ENCODE data around the gene ZFC3H1.

Gene ZFC3H1

DNA sequence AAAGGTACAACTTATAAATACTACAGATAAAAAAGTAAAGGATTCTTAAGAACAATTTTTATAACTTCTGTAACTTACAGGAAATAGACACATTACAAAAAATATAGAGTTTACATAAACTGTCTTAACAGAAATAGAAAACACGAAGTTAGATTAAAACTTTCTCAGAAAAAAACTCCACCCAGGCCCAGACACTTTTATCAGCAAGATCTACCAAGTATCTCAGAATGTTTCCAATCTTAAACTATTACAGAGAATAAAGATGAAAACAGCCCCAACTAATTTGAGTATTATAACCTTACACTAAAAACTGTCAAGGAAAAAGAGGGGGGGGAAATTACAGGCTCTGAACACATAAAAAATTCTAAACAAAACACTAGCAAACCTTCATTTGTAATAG, 8.2 kb downstream of the ZFC3H1 start:
- TF ChIP-seq MYC (IDR thresholded peaks at IDR 0.05; ENCODE audit: low read depth, low read length) (no peak), MAX (IDR thresholded peaks at IDR 0.05; ENCODE audit: low read depth, low read length) (no peak), POLR2A (IDR thresholded peaks at IDR 0.05; ENCODE audit: extremely low read depth, insufficient read length) (no peak)
- TF ChIP-seq, protein P1, sequence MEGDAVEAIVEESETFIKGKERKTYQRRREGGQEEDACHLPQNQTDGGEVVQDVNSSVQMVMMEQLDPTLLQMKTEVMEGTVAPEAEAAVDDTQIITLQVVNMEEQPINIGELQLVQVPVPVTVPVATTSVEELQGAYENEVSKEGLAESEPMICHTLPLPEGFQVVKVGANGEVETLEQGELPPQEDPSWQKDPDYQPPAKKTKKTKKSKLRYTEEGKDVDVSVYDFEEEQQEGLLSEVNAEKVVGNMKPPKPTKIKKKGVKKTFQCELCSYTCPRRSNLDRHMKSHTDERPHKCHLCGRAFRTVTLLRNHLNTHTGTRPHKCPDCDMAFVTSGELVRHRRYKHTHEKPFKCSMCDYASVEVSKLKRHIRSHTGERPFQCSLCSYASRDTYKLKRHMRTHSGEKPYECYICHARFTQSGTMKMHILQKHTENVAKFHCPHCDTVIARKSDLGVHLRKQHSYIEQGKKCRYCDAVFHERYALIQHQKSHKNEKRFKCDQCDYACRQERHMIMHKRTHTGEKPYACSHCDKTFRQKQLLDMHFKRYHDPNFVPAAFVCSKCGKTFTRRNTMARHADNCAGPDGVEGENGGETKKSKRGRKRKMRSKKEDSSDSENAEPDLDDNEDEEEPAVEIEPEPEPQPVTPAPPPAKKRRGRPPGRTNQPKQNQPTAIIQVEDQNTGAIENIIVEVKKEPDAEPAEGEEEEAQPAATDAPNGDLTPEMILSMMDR (IDR thresholded peaks at IDR 0.05; ENCODE audit: low read depth, low read length) = no peak
- H3K4me3 ChIP-seq (ENCODE audit: low read depth, low read length) = peak overlapping the region; percentile 16
- no peak for DNase-seq (ENCODE audit: low read depth)

GRCh38 chr12:71654200-71654599, 9.4 kb downstream of the ZFC3H1 start:
- TF ChIP-seq, protein P1 (IDR thresholded peaks at IDR 0.05; ENCODE audit: low read depth, low read length) = no peak
- TF ChIP-seq MAX (IDR thresholded peaks at IDR 0.05; ENCODE audit: low read depth, low read length) (no peak), POLR2A (IDR thresholded peaks at IDR 0.05; ENCODE audit: extremely low read depth, insufficient read length) (no peak), MYC (IDR thresholded peaks at IDR 0.05; ENCODE audit: low read depth, low read length) (no peak)

DNA sequence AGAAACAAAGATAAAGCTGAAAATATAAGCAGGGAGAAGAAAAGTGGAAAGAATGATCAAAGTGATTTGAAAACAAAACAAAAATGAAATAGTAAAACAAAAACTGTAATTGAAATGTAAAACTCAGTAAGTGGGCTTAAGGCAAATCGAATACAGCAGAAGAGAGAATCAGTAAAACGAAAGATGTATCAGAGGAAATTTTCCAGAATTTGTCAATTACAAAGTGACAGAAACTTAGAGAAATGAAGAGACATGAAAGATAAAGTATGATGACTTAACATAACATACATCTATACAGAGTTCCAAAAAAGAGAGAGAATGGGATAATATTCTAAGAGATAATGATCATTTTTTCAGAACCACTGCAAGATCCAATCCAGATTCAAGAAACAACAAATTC, 10.5 kb downstream of the ZFC3H1 start:
- TF ChIP-seq, protein P1 (IDR thresholded peaks at IDR 0.05; ENCODE audit: low read depth, low read length) = no peak
- TF ChIP-seq POLR2A (IDR thresholded peaks at IDR 0.05; ENCODE audit: extremely low read depth, insufficient read length) (no peak), MYC (IDR thresholded peaks at IDR 0.05; ENCODE audit: low read depth, low read length) (no peak), MAX (IDR thresholded peaks at IDR 0.05; ENCODE audit: low read depth, low read length) (no peak)

More at GRCh38 chr12:71654200-71654599, 9.4 kb downstream of the ZFC3H1 start:
- no peak overlapping the region for H3K4me3 ChIP-seq (ENCODE audit: low read depth, low read length)
- no peak for DNase-seq (ENCODE audit: low read depth)

GRCh38 chr12:71652656-71653055, 11.0 kb downstream of the ZFC3H1 start:
- TF ChIP-seq MYC (IDR thresholded peaks at IDR 0.05; ENCODE audit: low read depth, low read length) (no peak), POLR2A (IDR thresholded peaks at IDR 0.05; ENCODE audit: extremely low read depth, insufficient read length) (no peak)

More for the DNA sequence above, 10.5 kb downstream of the ZFC3H1 start:
- no peak for DNase-seq (ENCODE audit: low read depth)
- no peak overlapping the region for H3K4me3 ChIP-seq (ENCODE audit: low read depth, low read length)

GRCh38 chr12:71649401-71649800, 14.2 kb downstream of the ZFC3H1 start:
- no peak overlapping the region for H3K4me3 ChIP-seq (ENCODE audit: low read depth, low read length)
- TF ChIP-seq POLR2A (IDR thresholded peaks at IDR 0.05; ENCODE audit: extremely low read depth, insufficient read length) (no peak), MYC (IDR thresholded peaks at IDR 0.05; ENCODE audit: low read depth, low read length) (no peak), MAX (IDR thresholded peaks at IDR 0.05; ENCODE audit: low read depth, low read length) (no peak)
- TF ChIP-seq, protein P1 (IDR thresholded peaks at IDR 0.05; ENCODE audit: low read depth, low read length) = no peak
- no peak for DNase-seq (ENCODE audit: low read depth)

More at GRCh38 chr12:71652656-71653055, 11.0 kb downstream of the ZFC3H1 start:
- no peak for DNase-seq (ENCODE audit: low read depth)
- no peak overlapping the region for H3K4me3 ChIP-seq (ENCODE audit: low read depth, low read length)

DNA sequence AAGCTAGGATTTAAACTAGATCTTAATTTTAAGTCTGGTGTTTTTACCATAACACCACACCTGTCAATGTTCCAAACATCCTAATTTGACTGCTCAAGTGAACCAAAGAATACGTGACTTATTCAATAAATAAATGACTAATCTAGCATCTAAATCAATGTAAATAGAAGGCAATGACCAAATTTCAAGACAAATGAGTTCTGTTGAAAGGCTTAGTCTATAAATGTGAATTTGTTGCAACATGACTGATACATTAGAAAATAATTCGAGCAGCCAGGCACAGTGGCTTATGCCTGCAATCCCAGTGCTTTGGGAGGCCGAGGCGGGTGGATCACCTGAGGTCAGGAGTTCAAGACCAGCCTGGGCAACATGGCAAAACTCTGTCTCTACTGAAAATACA, 15.1 kb downstream of the ZFC3H1 start:
- TF ChIP-seq MYC (IDR thresholded peaks at IDR 0.05; ENCODE audit: low read depth, low read length) = no peak
- TF ChIP-seq POLR2A (IDR thresholded peaks at IDR 0.05; ENCODE audit: extremely low read depth, insufficient read length) = no peak
- TF ChIP-seq, protein P1 (IDR thresholded peaks at IDR 0.05; ENCODE audit: low read depth, low read length) = no peak
- no peak for TF ChIP-seq MAX (IDR thresholded peaks at IDR 0.05; ENCODE audit: low read depth, low read length)
- H3K4me3 ChIP-seq (ENCODE audit: low read depth, low read length) = no peak overlapping the region
- no peak for DNase-seq (ENCODE audit: low read depth)
